GM12892 (cell line): Measurements from ENCODE around the gene DDN.

ENCODE experiments used
- POLR2A ChIP-seq: IDR thresholded peaks from 2 replicates; pipeline ENCODE4 v1.6.1; 2011; ENCODE audit warnings: low read depth, low read length, control low read depth
- POLR2AphosphoS5 ChIP-seq: IDR thresholded peaks from 2 replicates; pipeline ENCODE4 v1.6.1; 2011; ENCODE audit warnings: low read depth, low read length, control low read depth

- TF ChIP-seq POLR2A (no peak), POLR2AphosphoS5 (no peak)
Observed at GRCh38 chr12:49012739-49013138, 13.6 kb upstream of the DDN start.
